ENCODE data around the gene CTNND2.

Gene CTNND2

GRCh38 chr5:11045411-11045810 lies 858.8 kb downstream of the CTNND2 start:
- Histone ChIP-seq H3K27ac (no peak overlapping the region), H3K4me3 (no peak overlapping the region)
- no peak for TF ChIP-seq CTCF (IDR thresholded peaks at IDR 0.05)
- DNase-seq (ENCODE audit: low spot score) = no peak

GRCh38 chr5:11044581-11044980 lies 859.7 kb downstream of the CTNND2 start:
- no peak overlapping the region for H3K27ac ChIP-seq
- no peak overlapping the region for H3K4me3 ChIP-seq
- no peak for DNase-seq (ENCODE audit: low spot score)
- no peak for TF ChIP-seq CTCF (IDR thresholded peaks at IDR 0.05)

GRCh38 chr5:11043881-11044280 lies 860.4 kb downstream of the CTNND2 start:
- no peak overlapping the region for H3K27ac ChIP-seq
- TF ChIP-seq CTCF (IDR thresholded peaks at IDR 0.05) = no peak
- DNase-seq (ENCODE audit: low spot score) = no peak
- no peak overlapping the region for H3K4me3 ChIP-seq

GRCh38 chr5:11040345-11040744 lies 863.9 kb downstream of the CTNND2 start:
- no peak overlapping the region for H3K4me3 ChIP-seq
- DNase-seq (ENCODE audit: low spot score) = no peak

GRCh38 chr5:11038772-11039171 lies 865.5 kb downstream of the CTNND2 start:
- Histone ChIP-seq H3K27ac (no peak overlapping the region), H3K4me3 (no peak overlapping the region)
- no peak for DNase-seq (ENCODE audit: low spot score)
- TF ChIP-seq CTCF (IDR thresholded peaks at IDR 0.05) = no peak

More at GRCh38 chr5:11040345-11040744, 863.9 kb downstream of the CTNND2 start:
- no peak for TF ChIP-seq CTCF (IDR thresholded peaks at IDR 0.05)
- no peak overlapping the region for H3K27ac ChIP-seq

- H3K27ac ChIP-seq = no peak overlapping the region
- H3K4me3 ChIP-seq = no peak overlapping the region
- no peak for DNase-seq (ENCODE audit: low spot score)
- TF ChIP-seq CTCF (IDR thresholded peaks at IDR 0.05) = no peak
Measured at GRCh38 chr5:11037941-11038340, 866.3 kb downstream of the CTNND2 start.

GRCh38 chr5:11037080-11037479 lies 867.2 kb downstream of the CTNND2 start:
- DNase-seq (ENCODE audit: low spot score) = no peak
- H3K27ac ChIP-seq = no peak overlapping the region
- no peak for TF ChIP-seq CTCF (IDR thresholded peaks at IDR 0.05)
- no peak overlapping the region for H3K4me3 ChIP-seq

Measured in coronary artery (tissue), 2 donors.